Kidney (tissue), 14 donors: Measurements from ENCODE around the gene CRLF1. TPM values are rescaled to one million over a fixed set of nuclear protein-coding genes. Genes with fewer than 3 reads are reported as not detected.
A peak's percentile ranks its signal among the peaks of the same experiment; 100 is the strongest.

ENCODE experiments used
- DNase-seq, 5 donors: peaks; one replicate each; pipeline ENCODE4 v3.0.0-alpha.2; 2013 to 2020
- FAIRE-seq: peaks from 2 replicates; lab custom pipeline; 2012; peaks lifted over from hg19 to GRCh38; lab: Jason Lieb, UNC
- H3K27ac ChIP-seq, 2 donors: one replicate each; pipeline ENCODE4 v1.7.0; 2013; ENCODE audit warnings: low read depth in 2 of 2, low read length in 2 of 2, inconsistent platforms in 1 of 2
- H3K27me3 ChIP-seq: one replicate; pipeline ENCODE4 v1.7.1; 2013; ENCODE audit warnings: low read length, inconsistent platforms; ENCODE audit not compliant: control insufficient read depth, insufficient read depth
- H3K36me3 ChIP-seq, 3 donors: one replicate each; pipeline versions ENCODE4 v1.7.0 to v1.7.1; 2013; ENCODE audit warnings: low read length in 3 of 3, control low read depth in 1 of 3, inconsistent platforms in 1 of 3; ENCODE audit not compliant: insufficient read depth in 3 of 3, control insufficient read depth in 2 of 3
- H3K4me1 ChIP-seq, 3 donors: one replicate each; pipeline versions ENCODE4 v1.7.0 to v1.7.1; 2013; ENCODE audit warnings: low read length in 3 of 3, inconsistent platforms in 1 of 3, low read depth in 1 of 3; ENCODE audit not compliant: control insufficient read depth in 2 of 3, insufficient read depth in 2 of 3
- H3K4me3 ChIP-seq, 3 donors: one replicate each; pipeline versions ENCODE4 v1.7.0 to v1.8.1; 2013; ENCODE audit warnings: low read length in 3 of 3, control low read depth in 1 of 3, inconsistent platforms in 1 of 3
- H3K9ac ChIP-seq, 3 donors: one replicate each; pipeline versions ENCODE4 v1.7.0 to v1.7.1; 2013; ENCODE audit warnings: low read length in 3 of 3, control low read depth in 1 of 3, inconsistent platforms in 1 of 3
- H3K9me3 ChIP-seq, 3 donors: one replicate each; pipeline versions ENCODE4 v1.7.0 to v1.7.1; 2013; ENCODE audit warnings: low read length in 3 of 3, control low read depth in 1 of 3, inconsistent platforms in 1 of 3; ENCODE audit not compliant: control insufficient read depth in 2 of 3, insufficient read depth in 1 of 3
- CTCF ChIP-seq: IDR thresholded peaks from 3 replicates; pipeline ENCODE4 v1.5.1; 2012; ENCODE audit warnings: mild to moderate bottlenecking, moderate library complexity, borderline replicate concordance; ENCODE audit not compliant: insufficient read depth; ENCODE audit errors: extremely low read depth
- intact Hi-C: fragments of 100-400 bp; cut with DNase I; formaldehyde crosslinking; loops from one replicate; pipeline ENCODE4 v1.11.1; 2022
- polyA plus RNA-seq: library from polyadenylated mRNA; stranded (reverse); fragments of 350-450 nt; fragmentation: Illumina TruSeq; extraction: RNeasy Lipid Tissue Mini Kit (QIAGEN cat#74804); gene quantifications from one replicate; pipeline ENCODE4 v1.2.3, GENCODE V29; 2014; ENCODE audit warnings: low read depth, low replicate concordance; ENCODE audit not compliant: insufficient read depth
- total RNA-seq: library from RNA; stranded (reverse); fragmentation: NEBNext Ultra II Directional; extraction: Animal tissue kit (Norgen Biotek cat#: 25700); gene quantifications from one replicate; pipeline ENCODE4 v1.2.1, GENCODE V29; 2021
- donor health status: control.
- donor health status: control.
- donor health status: control.
- donor health status: control.
- donor health status: control.
- donor health status: DM: yes; HTN: yes; CAD: no.
- donor health status: Normal renal cell carcinoma (clear cell type).

Gene CRLF1
- total and polyA plus RNA-seq, 2 donors from 2014 or later, result 6.6 to 28.9 TPM

- Histone ChIP-seq H3K9ac (no peak overlapping the region), H3K9me3 (no peaks in the 10 kb centered on the region), H3K27ac (no peak overlapping the region), H3K36me3 (no peaks in the 10 kb centered on the region), H3K4me1 (peaks cover 0 to 7% (median 0%) of the 10 kb centered on the region in 3 donors), H3K4me3 (no peak overlapping the region), H3K27me3 (no peaks in the 10 kb centered on the region)
- intact Hi-C loops, result no loop called here
- FAIRE-seq (no peak), DNase-seq (peak in 4 of 5 donors; percentile 39 to 70 (median 42))
- no peak for TF ChIP-seq CTCF
These were observed 26.7 kb upstream of the CRLF1 start for GRCh38 chr19:18633321-18633720.

GRCh38 chr19:18629166-18630088 is 22.8 kb upstream of the CRLF1 start:
- intact Hi-C loops, result no loop called here
- H3K36me3 ChIP-seq, result no peaks in the 10 kb centered on the region
- TF ChIP-seq CTCF, result no peak
- DNase-seq (peak in 1 of 5 donors; percentile 87), FAIRE-seq (no peak)
- no peaks in the 10 kb centered on the region for H3K27me3 ChIP-seq
- H3K9me3 ChIP-seq, result no peaks in the 10 kb centered on the region
- no peaks in the 10 kb centered on the region for H3K4me1 ChIP-seq
- no peak overlapping the region for H3K9ac ChIP-seq
- H3K27ac ChIP-seq, result no peak overlapping the region
- H3K4me3 ChIP-seq, result no peak overlapping the region

- intact Hi-C loops, result no loop called here
- Histone ChIP-seq H3K4me1 (no peaks in the 10 kb centered on the region), H3K27ac (no peak overlapping the region), H3K36me3 (no peaks in the 10 kb centered on the region), H3K4me3 (no peak overlapping the region), H3K9me3 (no peaks in the 10 kb centered on the region), H3K27me3 (no peaks in the 10 kb centered on the region), H3K9ac (no peak overlapping the region)
- TF ChIP-seq CTCF, result no peak
- DNase-seq (no peak), FAIRE-seq (no peak)
These were observed 20.3 kb upstream of the CRLF1 start for GRCh38 chr19:18626906-18627305.
